Measurements from ENCODE around the gene GALNTL6.

Gene GALNTL6

GRCh38 chr4:172851534-172851933 lies 1038.3 kb downstream of the GALNTL6 start:
- Histone ChIP-seq H3K27me3 (ENCODE audit: control insufficient read depth in 1 of 2, insufficient read depth in 2 of 2, low read length in 2 of 2) (no peaks in the 10 kb centered on the region), H3K4me1 (ENCODE audit: insufficient read depth, low read length) (no peaks in the 10 kb centered on the region), H3K36me3 (ENCODE audit: insufficient read depth, low read length) (no peaks in the 10 kb centered on the region), H3K4me3 (ENCODE audit: low read depth in 1 of 2, low read length in 2 of 2) (no peak overlapping the region), H3K27ac (ENCODE audit: low read depth, low read length) (no peak overlapping the region), H3K9me3 (ENCODE audit: low read length) (no peaks in the 10 kb centered on the region), H3K9ac (ENCODE audit: low read length) (no peak overlapping the region)

DNA sequence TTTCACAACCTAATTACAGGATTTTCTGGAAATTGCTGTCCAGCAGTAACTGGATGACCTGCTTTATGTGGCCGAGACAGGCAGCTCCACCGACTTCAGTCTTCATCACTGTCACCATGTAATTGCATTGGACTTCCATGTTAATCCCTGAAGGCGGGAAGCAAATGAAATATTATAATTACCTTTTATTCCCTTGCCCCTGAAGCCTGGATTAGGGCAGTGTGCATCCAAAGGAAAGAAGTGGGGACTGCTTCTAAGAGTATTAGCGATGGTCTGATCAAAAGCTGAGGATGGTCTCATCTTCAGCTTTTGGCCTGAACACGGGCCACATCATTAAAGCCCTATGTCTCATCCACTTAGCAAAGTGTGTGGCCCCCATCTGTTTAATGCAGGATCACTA lies 1043.8 kb downstream of the GALNTL6 start:
- no peak overlapping the region for H3K4me3 ChIP-seq (ENCODE audit: low read depth in 1 of 2, low read length in 2 of 2)
- H3K27ac ChIP-seq (ENCODE audit: low read depth, low read length), result no peak overlapping the region
- no peaks in the 10 kb centered on the region for H3K9me3 ChIP-seq (ENCODE audit: low read length)
- no peaks in the 10 kb centered on the region for H3K4me1 ChIP-seq (ENCODE audit: insufficient read depth, low read length)
- no peak overlapping the region for H3K9ac ChIP-seq (ENCODE audit: low read length)
- H3K27me3 ChIP-seq (ENCODE audit: control insufficient read depth in 1 of 2, insufficient read depth in 2 of 2, low read length in 2 of 2), result no peaks in the 10 kb centered on the region
- H3K36me3 ChIP-seq (ENCODE audit: insufficient read depth, low read length), result no peaks in the 10 kb centered on the region

GRCh38 chr4:172858731-172859230 lies 1045.6 kb downstream of the GALNTL6 start:
- H3K27me3 ChIP-seq (ENCODE audit: control insufficient read depth in 1 of 2, insufficient read depth in 2 of 2, low read length in 2 of 2), result no peaks in the 10 kb centered on the region
- H3K9ac ChIP-seq (ENCODE audit: low read length), result no peak overlapping the region
- H3K36me3 ChIP-seq (ENCODE audit: insufficient read depth, low read length), result no peaks in the 10 kb centered on the region
- H3K27ac ChIP-seq (ENCODE audit: low read depth, low read length), result no peak overlapping the region
- H3K9me3 ChIP-seq (ENCODE audit: low read length), result no peaks in the 10 kb centered on the region
- no peaks in the 10 kb centered on the region for H3K4me1 ChIP-seq (ENCODE audit: insufficient read depth, low read length)
- no peak overlapping the region for H3K4me3 ChIP-seq (ENCODE audit: low read depth in 1 of 2, low read length in 2 of 2)

GRCh38 chr4:172865103-172865502 lies 1051.9 kb downstream of the GALNTL6 start:
- Histone ChIP-seq H3K9me3 (ENCODE audit: low read length) (no peaks in the 10 kb centered on the region), H3K4me1 (ENCODE audit: insufficient read depth, low read length) (no peaks in the 10 kb centered on the region)

GRCh38 chr4:172865531-172866127 lies 1052.4 kb downstream of the GALNTL6 start:
- no peaks in the 10 kb centered on the region for H3K9me3 ChIP-seq (ENCODE audit: low read length)
- no peak overlapping the region for H3K9ac ChIP-seq (ENCODE audit: low read length)
- no peak overlapping the region for H3K4me3 ChIP-seq (ENCODE audit: low read depth in 1 of 2, low read length in 2 of 2)
- no peaks in the 10 kb centered on the region for H3K4me1 ChIP-seq (ENCODE audit: insufficient read depth, low read length)
- no peaks in the 10 kb centered on the region for H3K36me3 ChIP-seq (ENCODE audit: insufficient read depth, low read length)
- no peaks in the 10 kb centered on the region for H3K27me3 ChIP-seq (ENCODE audit: control insufficient read depth in 1 of 2, insufficient read depth in 2 of 2, low read length in 2 of 2)
- no peak overlapping the region for H3K27ac ChIP-seq (ENCODE audit: low read depth, low read length)

More at GRCh38 chr4:172865103-172865502, 1051.9 kb downstream of the GALNTL6 start:
- Histone ChIP-seq H3K36me3 (ENCODE audit: insufficient read depth, low read length) (no peaks in the 10 kb centered on the region), H3K9ac (ENCODE audit: low read length) (no peak overlapping the region), H3K4me3 (ENCODE audit: low read depth in 1 of 2, low read length in 2 of 2) (no peak overlapping the region), H3K27ac (ENCODE audit: low read depth, low read length) (no peak overlapping the region), H3K27me3 (ENCODE audit: control insufficient read depth in 1 of 2, insufficient read depth in 2 of 2, low read length in 2 of 2) (no peaks in the 10 kb centered on the region)

DNA sequence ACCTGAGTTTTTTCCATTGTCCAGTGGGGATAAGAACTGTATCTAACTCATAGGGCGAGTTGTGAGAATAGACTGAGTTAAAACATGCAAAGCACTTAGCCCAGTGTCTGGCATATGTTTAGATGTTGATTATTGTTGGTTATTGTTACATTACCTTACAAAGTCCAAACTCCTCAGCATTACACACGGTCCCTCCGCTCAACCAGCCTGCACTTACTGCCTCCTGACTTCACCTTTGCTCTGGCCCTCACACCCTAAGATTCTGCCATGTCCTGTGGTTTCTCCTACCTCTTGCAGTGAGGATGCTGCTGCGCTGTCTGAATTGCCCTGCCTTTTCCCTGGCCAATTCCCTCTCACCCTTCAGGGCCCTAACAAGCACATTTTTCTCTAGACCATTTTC lies 1053.2 kb downstream of the GALNTL6 start:
- H3K36me3 ChIP-seq (ENCODE audit: insufficient read depth, low read length), result no peaks in the 10 kb centered on the region
- no peaks in the 10 kb centered on the region for H3K9me3 ChIP-seq (ENCODE audit: low read length)
- no peak overlapping the region for H3K9ac ChIP-seq (ENCODE audit: low read length)
- H3K27ac ChIP-seq (ENCODE audit: low read depth, low read length), result no peak overlapping the region
- H3K4me3 ChIP-seq (ENCODE audit: low read depth in 1 of 2, low read length in 2 of 2), result no peak overlapping the region
- H3K4me1 ChIP-seq (ENCODE audit: insufficient read depth, low read length), result no peaks in the 10 kb centered on the region
- H3K27me3 ChIP-seq (ENCODE audit: control insufficient read depth in 1 of 2, insufficient read depth in 2 of 2, low read length in 2 of 2), result no peaks in the 10 kb centered on the region

- Histone ChIP-seq H3K27ac (ENCODE audit: low read depth, low read length) (no peak overlapping the region), H3K27me3 (ENCODE audit: control insufficient read depth in 1 of 2, insufficient read depth in 2 of 2, low read length in 2 of 2) (no peaks in the 10 kb centered on the region), H3K36me3 (ENCODE audit: insufficient read depth, low read length) (no peaks in the 10 kb centered on the region), H3K4me3 (ENCODE audit: low read depth in 1 of 2, low read length in 2 of 2) (no peak overlapping the region), H3K4me1 (ENCODE audit: insufficient read depth, low read length) (no peaks in the 10 kb centered on the region), H3K9ac (ENCODE audit: low read length) (no peak overlapping the region), H3K9me3 (ENCODE audit: low read length) (no peaks in the 10 kb centered on the region)
These were observed 1054.6 kb downstream of the GALNTL6 start for GRCh38 chr4:172867835-172868234.

- Histone ChIP-seq H3K9ac (ENCODE audit: low read length) (no peak overlapping the region), H3K4me1 (ENCODE audit: insufficient read depth, low read length) (no peaks in the 10 kb centered on the region), H3K4me3 (ENCODE audit: low read depth in 1 of 2, low read length in 2 of 2) (no peak overlapping the region), H3K27ac (ENCODE audit: low read depth, low read length) (no peak overlapping the region), H3K36me3 (ENCODE audit: insufficient read depth, low read length) (no peaks in the 10 kb centered on the region), H3K9me3 (ENCODE audit: low read length) (no peaks in the 10 kb centered on the region), H3K27me3 (ENCODE audit: control insufficient read depth in 1 of 2, insufficient read depth in 2 of 2, low read length in 2 of 2) (no peaks in the 10 kb centered on the region)
These were observed 1055.1 kb downstream of the GALNTL6 start for GRCh38 chr4:172868271-172868670.

- Histone ChIP-seq H3K4me3 (ENCODE audit: low read depth in 1 of 2, low read length in 2 of 2) (no peak overlapping the region), H3K36me3 (ENCODE audit: insufficient read depth, low read length) (no peaks in the 10 kb centered on the region), H3K27ac (ENCODE audit: low read depth, low read length) (no peak overlapping the region), H3K9me3 (ENCODE audit: low read length) (no peaks in the 10 kb centered on the region), H3K9ac (ENCODE audit: low read length) (no peak overlapping the region), H3K4me1 (ENCODE audit: insufficient read depth, low read length) (no peaks in the 10 kb centered on the region), H3K27me3 (ENCODE audit: control insufficient read depth in 1 of 2, insufficient read depth in 2 of 2, low read length in 2 of 2) (no peaks in the 10 kb centered on the region)
These were observed 1056.5 kb downstream of the GALNTL6 start for GRCh38 chr4:172869621-172870268.

- H3K27ac ChIP-seq (ENCODE audit: low read depth, low read length), result no peak overlapping the region
These were observed 1058.2 kb downstream of the GALNTL6 start for GRCh38 chr4:172871381-172871780.

GRCh38 chr4:172874944-172875343 lies 1061.7 kb downstream of the GALNTL6 start:
- no peaks in the 10 kb centered on the region for H3K4me1 ChIP-seq (ENCODE audit: insufficient read depth, low read length)

More at GRCh38 chr4:172871381-172871780, 1058.2 kb downstream of the GALNTL6 start:
- Histone ChIP-seq H3K9ac (ENCODE audit: low read length) (no peak overlapping the region), H3K36me3 (ENCODE audit: insufficient read depth, low read length) (no peaks in the 10 kb centered on the region), H3K27me3 (ENCODE audit: control insufficient read depth in 1 of 2, insufficient read depth in 2 of 2, low read length in 2 of 2) (no peaks in the 10 kb centered on the region), H3K4me3 (ENCODE audit: low read depth in 1 of 2, low read length in 2 of 2) (no peak overlapping the region), H3K4me1 (ENCODE audit: insufficient read depth, low read length) (no peaks in the 10 kb centered on the region), H3K9me3 (ENCODE audit: low read length) (no peaks in the 10 kb centered on the region)

DNA sequence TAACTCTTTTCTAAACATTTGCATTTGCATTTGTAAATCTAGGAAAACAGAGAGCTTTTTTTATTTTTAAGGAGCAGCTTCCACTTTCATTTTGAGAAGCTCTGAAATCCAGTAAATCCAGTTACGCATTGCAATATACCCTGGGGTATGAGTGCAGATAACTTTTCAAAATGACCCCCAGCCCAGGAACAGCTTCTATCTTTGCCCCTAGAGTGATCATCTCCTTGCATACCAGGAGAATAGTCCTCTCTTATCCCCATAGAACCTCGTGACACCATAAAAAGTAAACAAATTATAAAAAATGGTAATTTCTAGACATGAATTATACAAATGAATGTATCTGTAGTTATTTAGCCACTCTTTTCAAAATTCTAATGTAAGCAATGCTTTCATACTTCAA lies 1063.2 kb downstream of the GALNTL6 start:
- no peak overlapping the region for H3K9ac ChIP-seq (ENCODE audit: low read length)
- H3K27me3 ChIP-seq (ENCODE audit: control insufficient read depth in 1 of 2, insufficient read depth in 2 of 2, low read length in 2 of 2), result no peaks in the 10 kb centered on the region
- no peak overlapping the region for H3K27ac ChIP-seq (ENCODE audit: low read depth, low read length)

More at GRCh38 chr4:172874944-172875343, 1061.7 kb downstream of the GALNTL6 start:
- H3K9me3 ChIP-seq (ENCODE audit: low read length), result no peaks in the 10 kb centered on the region
- H3K4me3 ChIP-seq (ENCODE audit: low read depth in 1 of 2, low read length in 2 of 2), result no peak overlapping the region
- no peak overlapping the region for H3K27ac ChIP-seq (ENCODE audit: low read depth, low read length)
- no peaks in the 10 kb centered on the region for H3K36me3 ChIP-seq (ENCODE audit: insufficient read depth, low read length)
- H3K27me3 ChIP-seq (ENCODE audit: control insufficient read depth in 1 of 2, insufficient read depth in 2 of 2, low read length in 2 of 2), result no peaks in the 10 kb centered on the region
- no peak overlapping the region for H3K9ac ChIP-seq (ENCODE audit: low read length)

More for the DNA sequence above, 1063.2 kb downstream of the GALNTL6 start:
- no peaks in the 10 kb centered on the region for H3K4me1 ChIP-seq (ENCODE audit: insufficient read depth, low read length)
- H3K9me3 ChIP-seq (ENCODE audit: low read length), result no peaks in the 10 kb centered on the region
- no peak overlapping the region for H3K4me3 ChIP-seq (ENCODE audit: low read depth in 1 of 2, low read length in 2 of 2)
- no peaks in the 10 kb centered on the region for H3K36me3 ChIP-seq (ENCODE audit: insufficient read depth, low read length)

All from muscle layer of colon (tissue), 2 donors.